ENCODE measurements around the gene BAD. TPM values are rescaled to one million over a fixed set of nuclear protein-coding genes. Genes with fewer than 3 reads are reported as not detected.
A peak's percentile ranks its signal among the peaks of the same experiment; 100 is the strongest.

BAD gene
- total and polyA plus RNA-seq, 2 of the 13 experiments (the other 11 are each of a cell fraction or from before 2014, with no cell fraction given): 17.9 to 28.5 TPM

DNA sequence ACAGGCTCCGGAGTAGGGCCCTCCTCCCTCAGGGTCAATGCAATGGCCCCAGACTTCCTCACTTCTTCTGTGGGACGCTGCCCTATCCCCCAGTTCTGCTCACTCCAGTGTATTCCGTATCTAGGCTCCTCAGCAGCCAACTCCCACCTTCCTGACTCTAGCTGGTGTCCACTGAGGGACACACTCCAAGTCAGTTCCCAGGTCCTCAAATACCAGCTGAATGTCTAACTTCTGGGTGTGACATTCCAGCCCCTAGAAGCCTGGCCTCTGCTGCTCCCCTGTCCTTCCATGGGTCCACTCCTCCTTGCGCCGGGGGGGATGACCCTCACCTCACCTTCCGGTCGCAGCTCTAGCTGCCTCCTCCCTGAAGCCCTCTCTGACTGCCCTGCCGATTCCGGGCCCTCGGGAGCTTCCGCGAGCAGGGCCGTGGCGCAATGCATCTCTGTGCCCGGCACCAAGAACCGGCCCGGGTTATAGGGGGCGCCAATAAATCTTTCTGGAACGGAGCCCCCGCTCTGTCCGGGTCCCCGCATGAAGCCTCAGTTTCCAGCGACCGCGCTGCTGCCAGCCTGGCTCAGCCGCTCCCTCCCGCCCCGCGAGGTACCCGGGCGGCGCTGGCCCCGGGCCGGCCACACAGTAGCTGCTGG lies 15.4 kb downstream of the BAD start (continued):
- TF ChIP-seq, protein P1, sequence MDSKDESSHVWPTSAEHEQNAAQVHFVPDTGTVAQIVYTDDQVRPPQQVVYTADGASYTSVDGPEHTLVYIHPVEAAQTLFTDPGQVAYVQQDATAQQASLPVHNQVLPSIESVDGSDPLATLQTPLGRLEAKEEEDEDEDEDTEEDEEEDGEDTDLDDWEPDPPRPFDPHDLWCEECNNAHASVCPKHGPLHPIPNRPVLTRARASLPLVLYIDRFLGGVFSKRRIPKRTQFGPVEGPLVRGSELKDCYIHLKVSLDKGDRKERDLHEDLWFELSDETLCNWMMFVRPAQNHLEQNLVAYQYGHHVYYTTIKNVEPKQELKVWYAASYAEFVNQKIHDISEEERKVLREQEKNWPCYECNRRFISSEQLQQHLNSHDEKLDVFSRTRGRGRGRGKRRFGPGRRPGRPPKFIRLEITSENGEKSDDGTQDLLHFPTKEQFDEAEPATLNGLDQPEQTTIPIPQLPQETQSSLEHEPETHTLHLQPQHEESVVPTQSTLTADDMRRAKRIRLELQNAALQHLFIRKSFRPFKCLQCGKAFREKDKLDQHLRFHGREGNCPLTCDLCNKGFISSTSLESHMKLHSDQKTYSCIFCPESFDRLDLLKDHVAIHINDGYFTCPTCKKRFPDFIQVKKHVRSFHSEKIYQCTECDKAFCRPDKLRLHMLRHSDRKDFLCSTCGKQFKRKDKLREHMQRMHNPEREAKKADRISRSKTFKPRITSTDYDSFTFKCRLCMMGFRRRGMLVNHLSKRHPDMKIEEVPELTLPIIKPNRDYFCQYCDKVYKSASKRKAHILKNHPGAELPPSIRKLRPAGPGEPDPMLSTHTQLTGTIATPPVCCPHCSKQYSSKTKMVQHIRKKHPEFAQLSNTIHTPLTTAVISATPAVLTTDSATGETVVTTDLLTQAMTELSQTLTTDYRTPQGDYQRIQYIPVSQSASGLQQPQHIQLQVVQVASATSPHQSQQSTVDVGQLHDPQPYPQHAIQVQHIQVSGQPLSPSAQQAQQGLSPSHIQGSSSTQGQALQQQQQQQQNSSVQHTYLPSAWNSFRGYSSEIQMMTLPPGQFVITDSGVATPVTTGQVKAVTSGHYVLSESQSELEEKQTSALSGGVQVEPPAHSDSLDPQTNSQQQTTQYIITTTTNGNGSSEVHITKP (CRISPR knock-in tag; IDR thresholded peaks at IDR 0.05; ENCODE audit: low read depth): no peak
- TF ChIP-seq SMARCC2 (IDR thresholded peaks at IDR 0.05): no peak
- no peak for TF ChIP-seq RXRB (CRISPR knock-in tag; IDR thresholded peaks at IDR 0.05; ENCODE audit: borderline replicate concordance)
- TF ChIP-seq RFX3 (CRISPR knock-in tag; IDR thresholded peaks at IDR 0.05): no peak
- TF ChIP-seq ZNF768 (CRISPR knock-in tag; IDR thresholded peaks at IDR 0.05): 0 out of 2 replicates have a peak, but pooled peaks have one; percentile 70
- TF ChIP-seq SCMH1 (CRISPR knock-in tag; IDR thresholded peaks at IDR 0.05; ENCODE audit: borderline replicate concordance): no peak
- no peak for TF ChIP-seq FOXC1 (CRISPR knock-in tag; IDR thresholded peaks at IDR 0.05; ENCODE audit: borderline replicate concordance)
- no peak for TF ChIP-seq TEAD2 (CRISPR knock-in tag; IDR thresholded peaks at IDR 0.05)
- TF ChIP-seq ZNF766 (CRISPR knock-in tag; IDR thresholded peaks at IDR 0.05; ENCODE audit: borderline replicate concordance): no peak
- TF ChIP-seq PLRG1 (conservative IDR thresholded peaks at IDR 0.05): no peak
- no peak for TF ChIP-seq PHF20 (CRISPR knock-in tag; IDR thresholded peaks at IDR 0.05)
- no peak for TF ChIP-seq ZFX (CRISPR knock-in tag; IDR thresholded peaks at IDR 0.05; ENCODE audit: low read depth)
- TF ChIP-seq, protein P2, sequence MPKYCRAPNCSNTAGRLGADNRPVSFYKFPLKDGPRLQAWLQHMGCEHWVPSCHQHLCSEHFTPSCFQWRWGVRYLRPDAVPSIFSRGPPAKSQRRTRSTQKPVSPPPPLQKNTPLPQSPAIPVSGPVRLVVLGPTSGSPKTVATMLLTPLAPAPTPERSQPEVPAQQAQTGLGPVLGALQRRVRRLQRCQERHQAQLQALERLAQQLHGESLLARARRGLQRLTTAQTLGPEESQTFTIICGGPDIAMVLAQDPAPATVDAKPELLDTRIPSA (CRISPR knock-in tag; IDR thresholded peaks at IDR 0.05; ENCODE audit: borderline replicate concordance): no peak; the same call in 1 of the 2 replicates
- TF ChIP-seq POLR2A (IDR thresholded peaks at IDR 0.05; ENCODE audit: insufficient read depth in 1 of 2, low read depth in 2 of 2, low read length in 2 of 2): no peak
- TF ChIP-seq GATAD1 (CRISPR knock-in tag; IDR thresholded peaks at IDR 0.05): no peak
- no peak for TF ChIP-seq PPARG (CRISPR knock-in tag; conservative IDR thresholded peaks at IDR 0.05)
- TF ChIP-seq ZNF510 (CRISPR knock-in tag; IDR thresholded peaks at IDR 0.05; ENCODE audit: low read depth): no peak
- no peak for TF ChIP-seq ZNF20 (CRISPR knock-in tag; IDR thresholded peaks at IDR 0.05)
- TF ChIP-seq, protein P3, sequence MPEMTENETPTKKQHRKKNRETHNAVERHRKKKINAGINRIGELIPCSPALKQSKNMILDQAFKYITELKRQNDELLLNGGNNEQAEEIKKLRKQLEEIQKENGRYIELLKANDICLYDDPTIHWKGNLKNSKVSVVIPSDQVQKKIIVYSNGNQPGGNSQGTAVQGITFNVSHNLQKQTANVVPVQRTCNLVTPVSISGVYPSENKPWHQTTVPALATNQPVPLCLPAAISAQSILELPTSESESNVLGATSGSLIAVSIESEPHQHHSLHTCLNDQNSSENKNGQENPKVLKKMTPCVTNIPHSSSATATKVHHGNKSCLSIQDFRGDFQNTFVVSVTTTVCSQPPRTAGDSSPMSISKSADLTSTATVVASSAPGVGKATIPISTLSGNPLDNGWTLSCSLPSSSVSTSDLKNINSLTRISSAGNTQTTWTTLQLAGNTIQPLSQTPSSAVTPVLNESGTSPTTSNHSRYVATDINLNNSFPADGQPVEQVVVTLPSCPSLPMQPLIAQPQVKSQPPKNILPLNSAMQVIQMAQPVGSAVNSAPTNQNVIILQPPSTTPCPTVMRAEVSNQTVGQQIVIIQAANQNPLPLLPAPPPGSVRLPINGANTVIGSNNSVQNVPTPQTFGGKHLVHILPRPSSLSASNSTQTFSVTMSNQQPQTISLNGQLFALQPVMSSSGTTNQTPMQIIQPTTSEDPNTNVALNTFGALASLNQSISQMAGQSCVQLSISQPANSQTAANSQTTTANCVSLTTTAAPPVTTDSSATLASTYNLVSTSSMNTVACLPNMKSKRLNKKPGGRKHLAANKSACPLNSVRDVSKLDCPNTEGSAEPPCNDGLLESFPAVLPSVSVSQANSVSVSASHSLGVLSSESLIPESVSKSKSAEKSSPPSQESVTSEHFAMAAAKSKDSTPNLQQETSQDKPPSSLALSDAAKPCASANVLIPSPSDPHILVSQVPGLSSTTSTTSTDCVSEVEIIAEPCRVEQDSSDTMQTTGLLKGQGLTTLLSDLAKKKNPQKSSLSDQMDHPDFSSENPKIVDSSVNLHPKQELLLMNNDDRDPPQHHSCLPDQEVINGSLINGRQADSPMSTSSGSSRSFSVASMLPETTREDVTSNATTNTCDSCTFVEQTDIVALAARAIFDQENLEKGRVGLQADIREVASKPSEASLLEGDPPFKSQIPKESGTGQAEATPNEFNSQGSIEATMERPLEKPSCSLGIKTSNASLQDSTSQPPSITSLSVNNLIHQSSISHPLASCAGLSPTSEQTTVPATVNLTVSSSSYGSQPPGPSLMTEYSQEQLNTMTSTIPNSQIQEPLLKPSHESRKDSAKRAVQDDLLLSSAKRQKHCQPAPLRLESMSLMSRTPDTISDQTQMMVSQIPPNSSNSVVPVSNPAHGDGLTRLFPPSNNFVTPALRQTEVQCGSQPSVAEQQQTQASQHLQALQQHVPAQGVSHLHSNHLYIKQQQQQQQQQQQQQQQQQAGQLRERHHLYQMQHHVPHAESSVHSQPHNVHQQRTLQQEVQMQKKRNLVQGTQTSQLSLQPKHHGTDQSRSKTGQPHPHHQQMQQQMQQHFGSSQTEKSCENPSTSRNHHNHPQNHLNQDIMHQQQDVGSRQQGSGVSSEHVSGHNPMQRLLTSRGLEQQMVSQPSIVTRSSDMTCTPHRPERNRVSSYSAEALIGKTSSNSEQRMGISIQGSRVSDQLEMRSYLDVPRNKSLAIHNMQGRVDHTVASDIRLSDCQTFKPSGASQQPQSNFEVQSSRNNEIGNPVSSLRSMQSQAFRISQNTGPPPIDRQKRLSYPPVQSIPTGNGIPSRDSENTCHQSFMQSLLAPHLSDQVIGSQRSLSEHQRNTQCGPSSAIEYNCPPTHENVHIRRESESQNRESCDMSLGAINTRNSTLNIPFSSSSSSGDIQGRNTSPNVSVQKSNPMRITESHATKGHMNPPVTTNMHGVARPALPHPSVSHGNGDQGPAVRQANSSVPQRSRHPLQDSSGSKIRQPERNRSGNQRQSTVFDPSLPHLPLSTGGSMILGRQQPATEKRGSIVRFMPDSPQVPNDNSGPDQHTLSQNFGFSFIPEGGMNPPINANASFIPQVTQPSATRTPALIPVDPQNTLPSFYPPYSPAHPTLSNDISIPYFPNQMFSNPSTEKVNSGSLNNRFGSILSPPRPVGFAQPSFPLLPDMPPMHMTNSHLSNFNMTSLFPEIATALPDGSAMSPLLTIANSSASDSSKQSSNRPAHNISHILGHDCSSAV (CRISPR knock-in tag; IDR thresholded peaks at IDR 0.05; ENCODE audit: borderline replicate concordance): 0 out of 2 replicates have a peak, but pooled peaks have one; percentile 33
